ENCODE results near the gene OPRL1. TPM values are rescaled to one million over a fixed set of nuclear protein-coding genes. Genes with fewer than 3 reads are reported as not detected.

The OPRL1 gene
- total RNA-seq, 1 donor from 2014 or later = 0.52 TPM

GRCh38 chr20:64107736-64108457 is 28.0 kb downstream of the OPRL1 start:
- Histone ChIP-seq H3K4me3 (ENCODE audit: low read length in 3 of 3) (no peak overlapping the region), H3K4me1 (ENCODE audit: control insufficient read depth in 3 of 3, insufficient read depth in 3 of 3, low read length in 3 of 3) (no peaks in the 10 kb centered on the region), H3K27me3 (ENCODE audit: control insufficient read depth in 3 of 3, insufficient read depth in 3 of 3, low read length in 3 of 3) (peaks cover 33 to 61% (median 34%) of the 10 kb centered on the region in 3 donors), H3K9me3 (ENCODE audit: control insufficient read depth in 3 of 3, low read length in 3 of 3) (no peaks in the 10 kb centered on the region), H3K9ac (ENCODE audit: low read depth in 1 of 3, low read length in 3 of 3) (no peak overlapping the region), H3K36me3 (ENCODE audit: control insufficient read depth in 3 of 3, insufficient read depth in 3 of 3, low read length in 3 of 3) (no peaks in the 10 kb centered on the region), H3K27ac (ENCODE audit: low read depth, low read length) (no peak overlapping the region)

DNA sequence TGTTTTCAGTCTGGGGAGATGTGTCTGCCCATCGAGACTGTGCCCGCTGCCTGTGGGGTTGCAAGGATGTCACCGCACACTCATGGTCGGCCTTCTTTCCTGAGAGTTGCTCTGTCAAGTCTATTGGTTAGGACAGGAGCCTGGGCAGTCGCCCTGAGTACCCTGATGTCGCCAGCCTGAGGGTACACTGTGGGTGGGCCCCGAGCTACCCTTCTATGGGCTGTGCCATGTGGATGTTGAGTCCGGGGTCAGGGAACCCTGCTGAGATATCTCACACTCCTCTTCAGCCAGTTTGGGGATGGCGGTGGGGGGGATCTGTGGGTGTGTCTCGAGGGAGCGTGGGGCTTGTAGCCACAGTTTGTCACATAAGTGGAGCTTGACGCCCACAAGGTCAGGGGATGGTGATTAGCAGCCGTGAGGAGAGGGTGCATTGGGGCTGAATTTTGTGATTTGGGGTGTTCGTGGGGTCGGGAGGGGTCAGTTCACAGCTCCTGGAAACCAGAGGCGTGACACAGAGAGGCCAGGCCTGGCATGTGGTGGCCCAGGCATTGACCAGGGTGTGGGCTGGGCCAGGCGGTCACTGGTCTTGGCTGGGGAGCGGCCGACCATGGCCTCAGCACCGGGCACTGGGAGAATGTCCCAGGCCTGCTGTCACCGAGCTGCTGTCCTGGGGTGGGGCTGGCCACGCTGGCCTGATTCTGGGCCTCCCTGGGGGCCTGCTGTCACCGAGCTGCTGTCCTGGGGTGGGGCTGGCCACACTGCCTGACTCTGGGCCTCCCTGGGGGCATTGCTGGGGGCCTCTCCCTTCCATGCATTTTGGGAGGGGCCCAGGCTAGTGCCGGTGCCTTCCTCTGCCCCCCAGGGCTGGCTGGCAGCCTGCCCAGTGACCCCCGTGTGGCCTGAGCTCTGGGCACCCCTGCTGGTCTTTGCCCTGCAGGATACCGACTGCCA is 29.1 kb downstream of the OPRL1 start:
- Histone ChIP-seq H3K27me3 (ENCODE audit: control insufficient read depth in 3 of 3, insufficient read depth in 3 of 3, low read length in 3 of 3) (peaks cover 25 to 50% (median 25%) of the 10 kb centered on the region in 3 donors), H3K4me1 (ENCODE audit: control insufficient read depth in 3 of 3, insufficient read depth in 3 of 3, low read length in 3 of 3) (no peaks in the 10 kb centered on the region), H3K27ac (ENCODE audit: low read depth, low read length) (no peak overlapping the region), H3K9ac (ENCODE audit: low read depth in 1 of 3, low read length in 3 of 3) (no peak overlapping the region), H3K9me3 (ENCODE audit: control insufficient read depth in 3 of 3, low read length in 3 of 3) (no peaks in the 10 kb centered on the region), H3K36me3 (ENCODE audit: control insufficient read depth in 3 of 3, insufficient read depth in 3 of 3, low read length in 3 of 3) (no peaks in the 10 kb centered on the region), H3K4me3 (ENCODE audit: low read length in 3 of 3) (no peak overlapping the region)

- H3K36me3 ChIP-seq (ENCODE audit: control insufficient read depth in 3 of 3, insufficient read depth in 3 of 3, low read length in 3 of 3) = no peaks in the 10 kb centered on the region
- no peaks in the 10 kb centered on the region for H3K4me1 ChIP-seq (ENCODE audit: control insufficient read depth in 3 of 3, insufficient read depth in 3 of 3, low read length in 3 of 3)
- H3K27ac ChIP-seq (ENCODE audit: low read depth, low read length) = no peak overlapping the region
- H3K9ac ChIP-seq (ENCODE audit: low read depth in 1 of 3, low read length in 3 of 3) = no peak overlapping the region
- peaks cover 22 to 44% (median 22%) of the 10 kb centered on the region in 3 donors for H3K27me3 ChIP-seq (ENCODE audit: control insufficient read depth in 3 of 3, insufficient read depth in 3 of 3, low read length in 3 of 3)
- no peaks in the 10 kb centered on the region for H3K9me3 ChIP-seq (ENCODE audit: control insufficient read depth in 3 of 3, low read length in 3 of 3)
- H3K4me3 ChIP-seq (ENCODE audit: low read length in 3 of 3) = no peak overlapping the region
Observed at GRCh38 chr20:64109831-64110391, 30.0 kb downstream of the OPRL1 start.

DNA sequence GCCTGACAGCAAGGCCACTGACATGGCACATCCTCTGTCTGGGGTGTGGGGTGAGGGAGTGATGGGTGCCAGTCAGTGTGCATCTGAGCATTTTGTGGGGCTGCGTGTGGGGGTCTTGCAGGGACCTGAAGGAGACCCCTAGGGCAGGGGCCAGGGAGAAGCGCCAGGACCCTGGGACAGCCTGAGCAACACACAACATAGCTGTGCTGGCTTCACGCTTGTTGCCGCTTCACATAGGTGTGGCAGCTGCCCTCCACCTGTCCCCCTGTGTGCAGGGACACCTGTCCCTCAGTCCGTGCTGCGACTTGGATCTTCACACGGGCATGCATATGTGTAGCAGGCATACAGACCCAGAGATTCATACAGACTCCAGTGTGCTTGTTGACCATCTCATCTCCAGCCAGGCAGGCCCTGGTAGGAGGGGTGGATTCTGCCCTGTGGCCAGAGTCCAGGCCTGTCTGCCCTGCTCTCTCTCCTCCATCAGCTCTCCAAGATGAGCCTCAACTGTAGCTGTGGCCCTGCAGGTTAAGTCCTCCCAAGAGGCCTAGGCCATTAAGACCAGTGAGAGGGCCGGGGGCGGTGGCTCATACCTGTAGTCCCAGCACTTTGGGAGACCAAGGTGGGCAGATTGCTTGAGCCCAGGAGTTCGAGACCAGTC is 30.7 kb downstream of the OPRL1 start:
- Histone ChIP-seq H3K4me3 (ENCODE audit: low read length in 3 of 3) (no peak overlapping the region), H3K36me3 (ENCODE audit: control insufficient read depth in 3 of 3, insufficient read depth in 3 of 3, low read length in 3 of 3) (no peaks in the 10 kb centered on the region), H3K4me1 (ENCODE audit: control insufficient read depth in 3 of 3, insufficient read depth in 3 of 3, low read length in 3 of 3) (no peaks in the 10 kb centered on the region), H3K9ac (ENCODE audit: low read depth in 1 of 3, low read length in 3 of 3) (no peak overlapping the region), H3K27me3 (ENCODE audit: control insufficient read depth in 3 of 3, insufficient read depth in 3 of 3, low read length in 3 of 3) (peaks cover 19 to 41% (median 22%) of the 10 kb centered on the region in 3 donors), H3K27ac (ENCODE audit: low read depth, low read length) (no peak overlapping the region), H3K9me3 (ENCODE audit: control insufficient read depth in 3 of 3, low read length in 3 of 3) (no peaks in the 10 kb centered on the region)

- H3K4me1 ChIP-seq (ENCODE audit: control insufficient read depth in 3 of 3, insufficient read depth in 3 of 3, low read length in 3 of 3) = no peaks in the 10 kb centered on the region
- H3K27ac ChIP-seq (ENCODE audit: low read depth, low read length) = no peak overlapping the region
- no peak overlapping the region for H3K4me3 ChIP-seq (ENCODE audit: low read length in 3 of 3)
- no peaks in the 10 kb centered on the region for H3K36me3 ChIP-seq (ENCODE audit: control insufficient read depth in 3 of 3, insufficient read depth in 3 of 3, low read length in 3 of 3)
- H3K27me3 ChIP-seq (ENCODE audit: control insufficient read depth in 3 of 3, insufficient read depth in 3 of 3, low read length in 3 of 3) = peaks cover 10 to 38% (median 12%) of the 10 kb centered on the region in 3 donors
- H3K9me3 ChIP-seq (ENCODE audit: control insufficient read depth in 3 of 3, low read length in 3 of 3) = no peaks in the 10 kb centered on the region
- no peak overlapping the region for H3K9ac ChIP-seq (ENCODE audit: low read depth in 1 of 3, low read length in 3 of 3)
Observed at GRCh38 chr20:64111841-64112641, 32.2 kb downstream of the OPRL1 start.

- Histone ChIP-seq H3K4me1 (ENCODE audit: control insufficient read depth in 3 of 3, insufficient read depth in 3 of 3, low read length in 3 of 3) (no peaks in the 10 kb centered on the region), H3K27ac (ENCODE audit: low read depth, low read length) (no peak overlapping the region), H3K27me3 (ENCODE audit: control insufficient read depth in 3 of 3, insufficient read depth in 3 of 3, low read length in 3 of 3) (peaks cover 6 to 30% (median 10%) of the 10 kb centered on the region in 3 donors), H3K9me3 (ENCODE audit: control insufficient read depth in 3 of 3, low read length in 3 of 3) (no peaks in the 10 kb centered on the region), H3K36me3 (ENCODE audit: control insufficient read depth in 3 of 3, insufficient read depth in 3 of 3, low read length in 3 of 3) (no peaks in the 10 kb centered on the region), H3K9ac (ENCODE audit: low read depth in 1 of 3, low read length in 3 of 3) (no peak overlapping the region), H3K4me3 (ENCODE audit: low read length in 3 of 3) (no peak overlapping the region)
Observed at GRCh38 chr20:64112691-64113443, 33.0 kb downstream of the OPRL1 start.

- peaks cover 3 to 25% (median 10%) of the 10 kb centered on the region in 3 donors for H3K27me3 ChIP-seq (ENCODE audit: control insufficient read depth in 3 of 3, insufficient read depth in 3 of 3, low read length in 3 of 3)
Observed at GRCh38 chr20:64113444-64113775, 33.5 kb downstream of the OPRL1 start.

GRCh38 chr20:64113796-64114355 is 34.0 kb downstream of the OPRL1 start:
- Histone ChIP-seq H3K9ac (ENCODE audit: low read depth in 1 of 3, low read length in 3 of 3) (no peak overlapping the region), H3K4me3 (ENCODE audit: low read length in 3 of 3) (no peak overlapping the region), H3K36me3 (ENCODE audit: control insufficient read depth in 3 of 3, insufficient read depth in 3 of 3, low read length in 3 of 3) (no peaks in the 10 kb centered on the region), H3K27me3 (ENCODE audit: control insufficient read depth in 3 of 3, insufficient read depth in 3 of 3, low read length in 3 of 3) (peaks cover 3 to 20% (median 10%) of the 10 kb centered on the region in 3 donors), H3K9me3 (ENCODE audit: control insufficient read depth in 3 of 3, low read length in 3 of 3) (no peaks in the 10 kb centered on the region), H3K4me1 (ENCODE audit: control insufficient read depth in 3 of 3, insufficient read depth in 3 of 3, low read length in 3 of 3) (no peaks in the 10 kb centered on the region), H3K27ac (ENCODE audit: low read depth, low read length) (no peak overlapping the region)

More at GRCh38 chr20:64113444-64113775, 33.5 kb downstream of the OPRL1 start:
- H3K9ac ChIP-seq (ENCODE audit: low read depth in 1 of 3, low read length in 3 of 3) = no peak overlapping the region
- no peak overlapping the region for H3K27ac ChIP-seq (ENCODE audit: low read depth, low read length)
- H3K36me3 ChIP-seq (ENCODE audit: control insufficient read depth in 3 of 3, insufficient read depth in 3 of 3, low read length in 3 of 3) = no peaks in the 10 kb centered on the region
- H3K9me3 ChIP-seq (ENCODE audit: control insufficient read depth in 3 of 3, low read length in 3 of 3) = no peaks in the 10 kb centered on the region
- no peak overlapping the region for H3K4me3 ChIP-seq (ENCODE audit: low read length in 3 of 3)
- no peaks in the 10 kb centered on the region for H3K4me1 ChIP-seq (ENCODE audit: control insufficient read depth in 3 of 3, insufficient read depth in 3 of 3, low read length in 3 of 3)

Data from skeletal muscle tissue (tissue), 4 donors.